ENCODE measurements around the gene ARG2.

- TF ChIP-seq CTCF (IDR thresholded peaks at IDR 0.05) (no peak), POLR2AphosphoS5 (IDR thresholded peaks at IDR 0.05) (no peak), EP300 (IDR thresholded peaks at IDR 0.05) (no peak), POLR2A (IDR thresholded peaks at IDR 0.05) (no peak)
Observed at GRCh38 chr14:67602076-67602475, 17.6 kb upstream of the ARG2 start.

All from suprapubic skin (tissue), 4 donors.